NCI-H1092 treated with DMSO at 0.1 percent for 48 hours (cell line): ENCODE measurements around the gene MED12L.

Source experiments
- DNase-seq: peaks from one replicate; lab custom pipeline; 2025; lab: John Stamatoyannopoulos, UW

MED12L gene

DNA sequence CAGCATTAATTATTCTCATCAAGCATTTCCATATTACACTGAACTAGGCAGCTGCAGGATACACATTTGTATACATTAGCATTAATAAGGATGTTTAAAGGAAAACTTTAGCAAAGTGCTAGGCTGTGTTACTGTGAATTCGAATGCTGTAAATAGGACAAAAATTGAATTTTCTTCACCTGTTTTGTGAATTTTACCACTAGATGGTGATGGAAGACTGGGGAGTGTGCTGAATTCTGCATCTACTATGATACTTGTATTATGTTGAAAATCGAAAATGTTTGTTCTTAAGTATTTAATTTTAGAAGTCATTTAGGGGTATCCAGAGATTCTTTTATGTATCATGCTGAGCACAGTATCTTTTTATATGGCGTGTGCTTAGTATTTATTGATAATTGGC is 205.2 kb downstream of the MED12L start:
- peak; percentile 5 for DNase-seq

- no peak for DNase-seq
Observed at GRCh38 chr3:151293127-151293526, 207.7 kb downstream of the MED12L start.

GRCh38 chr3:151296226-151296625 is 210.8 kb downstream of the MED12L start:
- DNase-seq: no peak

DNA sequence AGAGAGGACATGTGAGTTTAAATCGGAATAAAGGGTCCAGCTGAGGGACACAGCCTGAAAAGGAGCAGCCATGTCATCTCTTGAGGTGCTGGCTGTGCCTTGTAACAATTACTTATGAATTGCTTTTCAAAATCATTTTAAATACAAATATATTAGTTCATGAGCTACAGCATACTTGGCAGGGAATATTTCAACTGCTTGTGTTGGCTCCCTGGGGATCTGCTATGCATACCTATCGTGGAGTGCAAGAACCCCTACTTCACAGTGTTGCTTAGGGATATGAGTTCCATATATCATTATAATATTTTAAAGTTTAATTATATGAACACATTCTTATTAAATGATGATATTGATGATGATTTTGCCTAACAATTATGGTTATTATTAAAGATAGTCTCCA is 212.0 kb downstream of the MED12L start:
- DNase-seq: no peak

- no peak for DNase-seq
Observed at GRCh38 chr3:151299006-151299405, 213.5 kb downstream of the MED12L start.

GRCh38 chr3:151300539-151300938 is 215.1 kb downstream of the MED12L start:
- no peak for DNase-seq

DNA sequence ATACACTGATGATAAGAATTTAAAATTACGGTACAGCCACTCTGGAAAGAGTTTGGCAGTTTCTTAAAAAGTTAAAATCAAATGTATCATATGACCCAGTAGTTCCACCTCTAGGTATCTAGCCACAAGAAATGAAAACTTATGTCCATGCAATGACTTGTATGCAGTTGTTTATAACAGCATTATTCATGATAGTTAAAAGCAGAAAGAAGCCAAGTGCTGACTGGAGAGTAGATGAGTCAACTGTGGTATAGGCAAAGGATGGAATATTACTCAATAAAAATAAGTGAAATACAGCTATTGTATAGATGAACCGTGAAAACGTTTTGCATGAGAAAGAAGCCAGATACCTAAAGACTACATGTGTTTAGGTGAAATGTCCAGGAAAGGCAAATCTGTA is 216.3 kb downstream of the MED12L start:
- no peak for DNase-seq

- no peak for DNase-seq
Observed at GRCh38 chr3:151303751-151304150, 218.3 kb downstream of the MED12L start.

- no peak for DNase-seq
Observed at GRCh38 chr3:151305060-151305774, 219.8 kb downstream of the MED12L start.

GRCh38 chr3:151305775-151306151 is 220.3 kb downstream of the MED12L start:
- no peak for DNase-seq

DNA sequence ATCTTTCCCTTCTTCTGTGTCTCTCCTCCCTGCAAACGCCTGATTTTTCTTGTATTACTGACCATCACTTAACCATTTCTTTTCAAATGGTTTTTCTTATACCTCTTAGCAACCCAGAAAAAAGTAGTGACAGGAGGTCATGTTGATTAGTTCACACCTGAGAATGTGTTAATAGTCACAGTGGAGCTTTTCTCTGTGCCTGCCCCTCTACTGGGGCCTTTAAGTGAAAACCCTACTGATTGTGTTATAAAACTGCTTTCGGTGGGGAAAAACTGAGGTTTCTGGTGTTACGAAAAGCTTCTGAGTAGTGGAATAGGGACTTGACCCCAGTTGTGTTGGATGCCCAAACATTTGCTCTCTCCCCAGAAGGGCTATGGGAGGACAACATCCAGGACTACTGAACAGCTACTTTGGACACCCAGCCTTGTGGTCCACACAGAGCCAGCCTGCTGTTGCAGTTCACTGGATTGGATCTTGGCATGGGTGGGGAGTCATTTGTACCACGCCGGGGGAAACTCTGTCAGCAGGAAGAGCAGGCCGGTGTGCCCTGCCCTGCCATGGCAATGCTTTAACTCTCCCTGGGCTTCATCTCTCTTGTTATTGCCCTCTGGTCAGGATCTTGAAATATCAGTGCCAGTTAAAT is 220.8 kb downstream of the MED12L start:
- no peak for DNase-seq

GRCh38 chr3:151307131-151307530 is 221.7 kb downstream of the MED12L start:
- DNase-seq: no peak

DNA sequence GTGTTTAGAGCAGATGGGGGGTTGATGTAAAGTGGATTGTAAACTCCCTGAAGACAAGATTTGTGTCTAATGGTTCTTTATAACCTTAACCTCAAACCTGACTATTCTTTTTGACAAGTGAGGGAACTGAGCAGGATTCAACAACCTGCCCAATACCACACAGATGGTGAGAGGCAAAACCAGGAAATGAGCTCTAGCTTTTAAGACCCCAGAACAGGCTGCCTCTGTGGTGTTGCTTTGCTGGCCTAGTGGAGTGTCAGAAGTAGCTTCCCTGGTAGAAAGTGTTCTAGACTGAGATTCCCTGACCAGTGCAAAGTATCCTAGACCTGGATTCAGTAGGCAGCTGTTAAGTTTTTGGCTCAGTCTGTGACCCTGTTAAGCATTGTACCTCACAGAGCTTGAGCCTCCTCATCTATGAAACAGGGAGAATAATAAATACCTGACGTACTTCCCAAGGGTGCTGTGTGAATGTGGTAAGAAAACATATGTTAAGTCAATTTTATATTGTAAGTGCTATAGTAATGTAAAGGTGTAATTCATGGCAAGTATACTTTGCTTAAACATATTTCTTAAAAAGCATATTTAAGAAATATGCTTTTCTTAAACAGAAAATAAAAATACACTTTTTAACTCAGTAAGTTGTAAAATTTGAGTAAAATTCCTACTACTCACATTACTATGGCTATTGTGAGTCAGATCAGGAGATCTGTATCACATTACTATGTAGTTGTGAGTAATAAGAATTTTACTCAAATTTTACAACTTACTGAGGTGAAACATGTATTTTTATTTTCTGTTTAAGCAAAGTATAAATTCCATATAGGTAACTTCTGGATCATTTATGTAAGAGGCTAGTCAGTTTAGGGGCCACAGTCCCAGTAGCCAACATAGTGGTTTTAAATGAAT is 222.4 kb downstream of the MED12L start:
- no peak for DNase-seq

DNA sequence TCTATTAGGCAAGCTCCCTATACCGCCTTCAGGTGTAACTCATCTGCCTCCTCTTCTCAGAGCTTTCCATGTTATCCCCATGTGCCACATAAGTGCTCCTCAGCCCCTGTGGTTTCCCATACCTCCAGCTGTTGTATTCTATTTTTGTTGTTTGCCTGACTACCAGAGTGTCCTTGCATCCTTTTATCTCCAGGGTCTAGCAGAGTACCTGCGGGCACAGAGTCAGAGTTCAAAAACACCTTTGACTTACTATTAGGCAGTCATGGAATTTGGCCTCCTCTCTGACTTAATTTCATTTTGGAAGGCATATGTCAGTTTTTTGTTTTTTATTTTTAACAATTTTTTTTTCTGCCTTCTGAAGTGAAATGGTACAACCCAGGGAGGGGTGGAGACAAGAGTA is 224.1 kb downstream of the MED12L start:
- no peak for DNase-seq

- no peak for DNase-seq
Observed at GRCh38 chr3:151312972-151313371, 227.5 kb downstream of the MED12L start.

DNA sequence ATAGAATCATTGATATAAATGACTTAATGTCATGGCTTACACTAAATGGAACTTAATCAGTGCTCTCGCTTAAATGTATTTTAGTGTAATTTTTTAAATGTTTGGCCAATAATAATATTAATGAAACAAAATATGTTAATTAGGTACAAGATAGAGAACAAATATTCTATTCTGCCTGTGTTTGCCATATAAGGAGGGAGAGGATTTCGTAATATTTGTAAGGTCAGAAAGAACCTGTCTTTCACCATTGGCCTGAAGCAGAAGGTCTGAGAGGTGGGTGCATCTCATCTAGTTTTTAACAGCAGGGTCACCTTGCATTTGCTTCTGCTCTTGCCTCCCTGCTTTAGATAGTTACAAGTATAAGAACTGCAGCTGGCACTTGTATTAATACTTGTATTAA is 228.7 kb downstream of the MED12L start:
- no peak for DNase-seq

- no peak for DNase-seq
Observed at GRCh38 chr3:151314593-151314992, 229.1 kb downstream of the MED12L start.

DNA sequence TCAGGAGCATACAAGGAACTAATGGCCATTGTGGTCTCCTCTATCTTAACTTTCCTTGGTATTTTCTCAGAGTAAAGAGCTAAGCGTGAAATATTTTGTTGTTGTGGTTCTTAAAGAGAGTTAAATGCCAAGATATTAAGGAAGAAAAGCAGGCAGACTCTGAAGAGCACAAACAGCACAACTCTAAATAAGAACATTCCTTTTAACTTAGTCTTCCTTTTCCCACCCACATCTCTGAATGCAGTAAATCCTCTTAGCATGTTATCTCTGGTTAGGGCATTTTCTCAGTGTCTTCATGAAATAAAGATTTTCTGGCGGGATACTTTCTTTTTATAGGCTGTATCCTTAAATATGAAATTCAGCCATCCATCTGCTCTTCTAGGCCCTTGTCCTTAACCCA is 229.7 kb downstream of the MED12L start:
- no peak for DNase-seq

DNA sequence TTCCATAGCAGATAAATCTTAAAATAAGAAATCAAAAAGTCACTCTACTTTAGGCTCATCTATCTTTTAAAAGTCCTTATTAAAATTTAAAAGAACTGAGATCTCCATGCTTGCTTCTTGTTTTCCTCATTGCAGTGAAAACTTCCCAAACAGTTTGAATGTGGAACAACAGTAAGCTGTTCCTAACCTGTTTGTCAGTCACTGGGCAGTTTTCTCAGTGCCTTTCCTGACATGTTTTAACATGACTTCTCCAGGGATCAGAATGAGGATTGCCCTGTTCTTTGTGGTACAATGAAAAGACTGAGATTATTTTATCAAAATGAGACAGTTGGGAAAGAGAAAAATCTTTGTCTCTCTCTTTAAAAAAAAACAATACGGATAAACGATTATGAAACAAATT is 230.4 kb downstream of the MED12L start:
- no peak for DNase-seq

DNA sequence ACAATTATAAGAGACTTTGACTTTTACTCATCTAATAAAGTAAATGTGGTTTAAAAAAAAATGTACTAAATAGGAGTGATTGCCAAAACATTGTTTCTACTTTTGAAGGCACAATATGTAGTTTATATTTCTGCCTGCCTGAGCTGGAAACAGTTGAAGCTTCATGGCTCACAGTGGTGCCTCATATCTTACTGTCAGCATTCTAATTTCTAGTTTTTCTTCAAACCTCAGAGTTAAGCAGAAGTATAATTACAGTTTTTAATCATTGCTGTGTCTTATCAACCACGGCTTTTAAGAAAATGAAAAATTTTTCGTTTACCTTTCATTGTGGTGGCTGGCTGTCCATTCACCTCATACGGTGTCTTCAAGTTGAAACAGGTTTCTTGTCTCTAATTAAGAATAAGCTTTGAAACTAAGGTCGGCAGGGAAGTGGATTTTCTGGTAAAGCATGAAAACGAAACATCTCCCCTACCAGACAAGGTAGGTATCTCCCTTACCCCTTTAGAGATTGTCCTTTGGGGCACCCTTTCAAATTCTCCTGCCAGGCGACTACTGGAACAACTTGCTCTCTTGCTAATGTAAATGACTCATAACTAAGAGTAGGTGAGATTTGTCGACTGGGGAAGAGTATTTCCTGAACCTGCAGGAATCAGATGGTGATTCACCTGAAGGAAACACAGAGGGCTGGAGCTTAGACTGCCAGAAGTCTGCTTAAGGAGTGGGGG is 231.0 kb downstream of the MED12L start, which contains the start of gene GPR87:
Gene GPR87 (minus strand): TSS at position 554 of the 725 bp plus-strand sequence. CDS start 16,720 bp downstream, outside the sequence.
- DNase-seq: no peak

- DNase-seq: no peak
Observed at GRCh38 chr3:151318313-151318712, 232.8 kb downstream of the MED12L start.

GRCh38 chr3:151318991-151319390 is 233.5 kb downstream of the MED12L start:
- DNase-seq: no peak
